WTC11 (cell line): ENCODE results near the gene MYL9.

Source experiments
- ETV6 ChIP-seq: sonication (generic); formaldehyde crosslinking; IDR thresholded peaks from 2 replicates; pipeline ENCODE4 v1.8.1; 2022; ENCODE audit warnings: mild to moderate bottlenecking, missing genetic modification reagents
- SP1 ChIP-seq: sonication (generic); formaldehyde crosslinking; conservative IDR thresholded peaks from 2 replicates; pipeline ENCODE4 v1.8.1; 2022; ENCODE audit warnings: missing genetic modification reagents
- ZNF121 ChIP-seq: sonication (generic); formaldehyde crosslinking; IDR thresholded peaks from 2 replicates; pipeline ENCODE4 v1.8.0; 2023; ENCODE audit warnings: missing genetic modification reagents
- TF ChIP-seq, protein P1 (sequence below): fragments of 200-600 bp; IDR thresholded peaks from 2 replicates; pipeline ENCODE4 v1.8.0; 2022; ENCODE audit warnings: antibody characterized with exemption

- TF ChIP-seq SP1 (peak; percentile 59), ZNF121 (CRISPR knock-in tag) (no peak), ETV6 (CRISPR knock-in tag) (no peak)
- TF ChIP-seq, protein P1, sequence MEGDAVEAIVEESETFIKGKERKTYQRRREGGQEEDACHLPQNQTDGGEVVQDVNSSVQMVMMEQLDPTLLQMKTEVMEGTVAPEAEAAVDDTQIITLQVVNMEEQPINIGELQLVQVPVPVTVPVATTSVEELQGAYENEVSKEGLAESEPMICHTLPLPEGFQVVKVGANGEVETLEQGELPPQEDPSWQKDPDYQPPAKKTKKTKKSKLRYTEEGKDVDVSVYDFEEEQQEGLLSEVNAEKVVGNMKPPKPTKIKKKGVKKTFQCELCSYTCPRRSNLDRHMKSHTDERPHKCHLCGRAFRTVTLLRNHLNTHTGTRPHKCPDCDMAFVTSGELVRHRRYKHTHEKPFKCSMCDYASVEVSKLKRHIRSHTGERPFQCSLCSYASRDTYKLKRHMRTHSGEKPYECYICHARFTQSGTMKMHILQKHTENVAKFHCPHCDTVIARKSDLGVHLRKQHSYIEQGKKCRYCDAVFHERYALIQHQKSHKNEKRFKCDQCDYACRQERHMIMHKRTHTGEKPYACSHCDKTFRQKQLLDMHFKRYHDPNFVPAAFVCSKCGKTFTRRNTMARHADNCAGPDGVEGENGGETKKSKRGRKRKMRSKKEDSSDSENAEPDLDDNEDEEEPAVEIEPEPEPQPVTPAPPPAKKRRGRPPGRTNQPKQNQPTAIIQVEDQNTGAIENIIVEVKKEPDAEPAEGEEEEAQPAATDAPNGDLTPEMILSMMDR, result no peak
These were observed 30.5 kb downstream of the MYL9 start for GRCh38 chr20:36571564-36572504.
